ENCODE results near the gene TNFRSF11A.

The TNFRSF11A gene

DNA sequence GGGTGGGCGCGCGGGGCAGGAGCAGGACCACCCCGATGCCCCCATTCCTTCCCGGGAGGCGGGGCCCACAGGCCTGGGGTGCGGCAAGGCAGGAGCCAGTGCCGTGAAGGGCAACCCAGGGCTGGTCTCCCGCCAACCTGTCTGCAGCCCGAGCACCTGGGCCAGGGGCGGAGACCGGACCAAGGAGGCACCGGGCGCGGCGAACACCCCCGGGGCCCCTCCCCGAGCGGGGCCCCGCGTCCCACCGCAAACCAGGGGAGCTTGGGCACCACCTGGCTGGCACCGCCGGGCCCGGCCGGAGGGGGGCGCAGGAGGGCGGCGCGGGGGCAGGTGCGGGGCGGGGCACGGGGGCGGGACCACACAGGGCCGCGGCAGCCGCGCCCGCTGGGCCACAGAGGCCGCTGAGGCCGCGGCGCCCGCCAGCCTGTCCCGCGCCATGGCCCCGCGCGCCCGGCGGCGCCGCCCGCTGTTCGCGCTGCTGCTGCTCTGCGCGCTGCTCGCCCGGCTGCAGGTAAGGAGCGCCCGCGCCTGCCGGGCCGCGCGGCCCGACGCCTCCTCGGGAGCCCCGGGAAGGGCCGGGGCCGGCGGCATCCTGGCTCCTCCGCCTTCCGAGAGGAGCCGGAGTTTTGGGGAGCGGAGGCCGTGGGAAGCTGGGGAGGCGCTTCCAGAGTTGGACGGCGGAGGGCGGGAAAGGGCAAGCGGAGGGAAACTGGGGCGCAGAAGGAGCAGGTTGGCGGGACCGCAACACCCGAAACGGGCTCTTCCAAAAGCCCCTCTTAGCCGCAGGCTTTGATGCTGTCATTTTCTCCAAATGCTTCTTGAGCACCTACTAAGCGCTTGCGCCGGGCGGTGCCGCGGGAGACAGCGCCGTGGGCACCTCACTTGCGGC lies at the start of gene TNFRSF11A:
TSS of gene TNFRSF11A (plus strand) at position 394 of the 889 bp plus-strand sequence. CDS start at position 437, 43 bp downstream.
- DNase-seq (ENCODE audit: low read depth), result no peak

DNA sequence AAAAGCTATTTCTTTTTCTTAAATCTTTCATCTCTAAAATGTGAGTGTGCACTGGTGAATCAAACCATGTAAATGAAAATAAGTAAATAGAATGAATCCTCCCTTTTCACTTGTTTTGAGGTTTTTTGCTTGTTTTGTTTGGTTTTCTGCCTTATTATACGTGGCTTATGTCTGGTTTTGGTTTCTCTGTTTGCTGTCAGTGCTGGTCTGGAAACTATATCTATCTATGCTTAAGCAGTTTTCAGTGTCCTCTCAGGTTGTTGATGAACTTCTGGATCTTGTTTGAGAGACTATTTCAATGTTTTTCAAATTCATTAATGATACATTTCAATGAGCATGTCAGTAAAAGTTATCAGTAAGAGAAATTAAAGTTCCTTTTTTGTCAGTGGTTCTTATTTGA lies 48.1 kb upstream of the TNFRSF11A start:
- DNase-seq (ENCODE audit: low read depth), result no peak

DNA sequence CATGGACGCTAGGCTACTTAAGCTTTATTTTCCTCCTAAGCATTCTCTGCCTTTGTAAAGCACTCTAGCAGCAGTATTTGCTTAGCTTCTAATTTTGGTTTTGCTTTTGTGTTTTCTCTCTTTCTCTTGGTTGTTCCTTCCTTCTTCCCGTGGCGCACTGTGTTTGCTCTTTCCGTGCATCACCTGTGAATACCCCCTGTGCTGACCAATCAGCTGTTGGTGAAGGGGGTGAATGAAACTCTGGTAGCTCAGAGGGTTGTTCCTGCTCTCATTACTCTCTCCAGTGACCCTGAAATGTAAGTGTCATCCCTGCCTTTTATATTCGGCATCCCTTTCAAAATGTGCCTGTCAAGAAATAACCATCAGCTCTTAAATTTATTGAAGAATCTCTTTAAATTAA lies 45.5 kb upstream of the TNFRSF11A start:
- no peak for DNase-seq (ENCODE audit: low read depth)

GRCh38 chr18:62280058-62280457 lies 45.1 kb upstream of the TNFRSF11A start:
- no peak for DNase-seq (ENCODE audit: low read depth)

- no peak for DNase-seq (ENCODE audit: low read depth)
These were observed 44.3 kb upstream of the TNFRSF11A start for GRCh38 chr18:62280786-62281185.

DNA sequence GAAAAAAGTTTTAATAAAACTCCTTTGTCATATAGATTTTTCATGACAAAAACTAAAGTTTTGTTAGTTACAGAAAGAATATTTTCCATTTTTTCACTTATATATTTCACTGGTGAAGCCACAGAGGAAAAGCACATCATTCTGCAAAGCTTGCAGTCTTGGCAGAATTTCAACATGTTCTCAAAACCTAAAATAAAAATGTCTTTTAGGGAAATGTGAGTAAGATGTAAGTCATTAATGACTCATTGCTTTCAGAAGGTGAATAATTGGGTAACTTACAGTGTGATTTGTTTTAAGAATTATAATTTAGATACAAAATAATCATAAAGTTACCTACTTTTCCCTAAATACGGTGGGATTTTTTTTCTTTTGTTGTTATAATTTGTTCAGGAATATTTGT lies 43.4 kb upstream of the TNFRSF11A start:
- DNase-seq (ENCODE audit: low read depth), result no peak

- no peak for DNase-seq (ENCODE audit: low read depth)
These were observed 42.9 kb upstream of the TNFRSF11A start for GRCh38 chr18:62282188-62282629.

DNA sequence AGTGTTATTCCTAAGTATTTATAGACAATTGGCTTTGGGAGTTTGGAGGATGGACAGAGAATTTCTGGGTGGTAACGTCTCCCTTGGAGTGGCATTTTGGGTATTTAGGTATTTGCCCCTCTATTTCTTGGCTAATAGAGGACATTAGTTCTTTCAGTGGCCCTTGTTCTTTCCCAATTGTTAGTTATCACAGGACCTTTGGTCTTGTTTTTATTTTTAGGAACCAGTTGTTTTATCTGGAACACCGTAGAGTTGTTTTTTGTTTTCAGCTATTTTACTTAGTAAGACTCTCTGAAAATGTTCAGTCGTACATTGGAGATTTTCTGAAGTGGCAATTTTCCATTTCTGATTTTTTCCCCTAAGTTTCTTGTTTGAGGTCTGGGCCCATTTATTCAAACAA lies 40.5 kb upstream of the TNFRSF11A start:
- no peak for DNase-seq (ENCODE audit: low read depth)

GRCh38 chr18:62285281-62285680 lies 39.8 kb upstream of the TNFRSF11A start:
- no peak for DNase-seq (ENCODE audit: low read depth)

GRCh38 chr18:62287781-62288664 lies 37.1 kb upstream of the TNFRSF11A start:
- DNase-seq (ENCODE audit: low read depth), result no peak

GRCh38 chr18:62288665-62289008 lies 36.5 kb upstream of the TNFRSF11A start:
- no peak for DNase-seq (ENCODE audit: low read depth)

DNA sequence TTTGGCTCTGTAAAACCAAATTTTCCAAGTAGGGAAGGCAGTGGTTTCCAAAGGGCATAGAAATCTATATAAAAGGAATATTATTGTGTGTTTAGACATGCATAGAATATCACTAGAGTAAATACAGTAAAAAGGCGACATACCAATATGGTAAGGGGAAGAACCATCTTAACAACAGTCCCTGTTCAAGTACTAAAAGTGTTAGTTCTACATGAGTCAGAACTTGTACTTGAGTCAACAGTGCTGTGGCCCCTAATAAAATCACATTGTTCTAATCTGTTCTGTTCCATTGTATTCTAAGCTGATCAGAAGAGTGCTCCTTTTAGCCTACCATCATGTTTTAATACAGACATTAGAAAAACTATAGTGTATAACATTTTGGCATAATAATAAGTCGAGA lies 36.1 kb upstream of the TNFRSF11A start:
- no peak for DNase-seq (ENCODE audit: low read depth)

- no peak for DNase-seq (ENCODE audit: low read depth)
These were observed 31.0 kb upstream of the TNFRSF11A start for GRCh38 chr18:62294073-62294472.

DNA sequence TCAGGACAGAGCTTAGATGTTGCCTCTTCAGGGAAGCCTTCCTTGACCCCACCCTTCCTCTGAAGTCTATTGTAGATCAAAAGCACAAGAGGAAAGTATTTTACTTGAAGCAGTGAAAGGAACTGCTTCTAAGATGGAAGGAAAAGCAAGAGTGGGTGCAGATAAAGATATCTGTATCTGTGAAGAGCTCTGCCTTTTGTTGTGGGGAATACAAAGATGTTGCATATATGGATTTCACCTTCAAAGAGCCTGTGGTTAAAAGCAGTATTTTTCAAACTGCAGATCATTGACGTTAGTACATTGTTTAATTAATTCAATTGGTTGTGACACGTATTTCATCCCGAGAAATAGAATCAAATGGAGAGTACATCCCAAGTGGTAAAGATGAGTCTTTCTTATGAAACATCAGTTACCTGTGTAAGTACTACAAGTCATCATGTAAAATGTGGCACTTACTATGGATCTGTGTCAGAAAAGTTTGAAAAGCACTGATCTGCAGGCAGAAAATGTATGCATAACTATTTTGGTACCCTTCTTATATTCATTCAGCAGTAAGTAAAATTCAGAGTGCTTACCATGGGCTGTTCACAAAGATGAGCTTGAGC lies 24.6 kb upstream of the TNFRSF11A start:
- no peak for DNase-seq (ENCODE audit: low read depth)

DNA sequence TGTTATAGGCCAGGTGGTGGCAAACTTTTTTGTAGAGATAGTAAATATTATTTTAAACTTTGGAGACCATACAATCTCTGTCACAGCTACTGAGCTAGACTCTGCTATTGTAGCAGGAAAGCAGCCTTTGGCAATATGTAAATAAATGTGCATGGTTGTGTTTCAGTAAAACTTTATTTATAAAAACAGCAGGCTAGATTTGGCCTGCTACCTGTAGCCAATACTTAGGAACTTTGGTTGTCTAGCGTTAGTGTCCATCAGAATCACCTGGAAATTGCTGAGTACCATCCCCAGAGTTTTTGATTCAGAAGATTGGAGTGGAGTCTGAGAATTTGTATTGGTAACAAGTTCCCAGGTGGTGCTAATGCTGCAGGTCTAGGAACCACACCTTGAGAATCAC lies 23.8 kb upstream of the TNFRSF11A start:
- DNase-seq (ENCODE audit: low read depth), result no peak

DNA sequence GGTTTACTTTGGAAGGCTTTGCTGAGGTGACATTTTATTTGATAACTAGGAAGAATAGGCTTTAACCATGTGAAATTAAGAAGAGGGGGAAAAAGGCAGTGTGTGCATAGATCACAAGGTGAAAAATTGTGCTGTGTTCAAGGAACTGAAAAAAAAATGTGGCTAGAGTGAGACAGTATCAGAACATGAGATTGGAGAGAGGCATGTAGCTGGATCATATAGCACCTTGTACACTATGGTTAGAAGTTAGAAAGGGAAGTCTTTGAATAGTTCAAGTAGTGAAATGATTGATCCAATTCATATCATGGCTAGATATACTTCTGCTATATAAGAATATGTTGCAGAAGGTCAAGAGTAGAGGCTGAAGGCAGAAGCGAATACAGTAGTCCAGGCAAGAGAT lies 12.3 kb upstream of the TNFRSF11A start:
- DNase-seq (ENCODE audit: low read depth), result no peak

- peak; percentile 43 for DNase-seq (ENCODE audit: low read depth)
These were observed 6.6 kb upstream of the TNFRSF11A start for GRCh38 chr18:62318228-62319180.

GRCh38 chr18:62321201-62321600 lies 3.9 kb upstream of the TNFRSF11A start:
- no peak for DNase-seq (ENCODE audit: low read depth)

DNA sequence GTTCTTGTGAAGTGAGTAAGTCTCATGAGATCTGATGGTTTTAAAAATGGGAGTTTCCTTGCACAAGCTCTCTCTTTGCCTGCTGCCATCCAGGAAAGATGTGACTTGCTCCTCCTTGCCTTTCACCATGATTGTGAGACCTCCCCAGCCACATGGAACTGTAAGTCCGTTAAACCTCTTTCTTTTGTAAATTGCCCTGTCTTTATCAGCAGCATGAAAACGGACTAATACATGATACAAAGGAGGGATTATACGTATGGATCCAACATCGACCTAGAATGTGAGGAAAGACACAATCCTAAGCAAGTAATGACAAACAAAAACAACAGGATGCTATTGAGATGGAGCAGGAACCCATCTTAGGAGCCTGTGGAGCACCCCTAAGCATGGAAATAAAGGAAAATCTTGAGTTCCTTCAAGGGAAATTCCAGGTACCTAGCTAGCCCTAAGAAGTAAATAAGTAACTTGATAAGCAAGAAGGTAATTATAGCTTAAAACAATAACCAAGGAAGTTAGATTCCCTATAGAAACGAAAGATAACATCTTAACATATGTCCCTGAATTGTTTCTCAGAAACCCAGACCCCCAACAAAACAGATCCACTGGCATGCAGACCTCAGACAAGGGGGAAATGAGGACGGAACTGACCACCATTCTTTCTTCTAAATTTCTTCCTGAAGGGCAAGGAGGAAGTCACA lies 1.5 kb upstream of the TNFRSF11A start:
- DNase-seq (ENCODE audit: low read depth), result no peak

- no peak for DNase-seq (ENCODE audit: low read depth)
These were observed 805 bp upstream of the TNFRSF11A start for GRCh38 chr18:62324181-62324828.
